HUDEP-2 (cell line): Measurements from ENCODE around the gene PTH1R.

Experiments
- DNase-seq, 76 experiments: peaks; one replicate each; lab custom pipeline; 2025; ENCODE audit not compliant: unreplicated experiment in 76 of 76; lab: John Stamatoyannopoulos, UW

PTH1R gene

DNA sequence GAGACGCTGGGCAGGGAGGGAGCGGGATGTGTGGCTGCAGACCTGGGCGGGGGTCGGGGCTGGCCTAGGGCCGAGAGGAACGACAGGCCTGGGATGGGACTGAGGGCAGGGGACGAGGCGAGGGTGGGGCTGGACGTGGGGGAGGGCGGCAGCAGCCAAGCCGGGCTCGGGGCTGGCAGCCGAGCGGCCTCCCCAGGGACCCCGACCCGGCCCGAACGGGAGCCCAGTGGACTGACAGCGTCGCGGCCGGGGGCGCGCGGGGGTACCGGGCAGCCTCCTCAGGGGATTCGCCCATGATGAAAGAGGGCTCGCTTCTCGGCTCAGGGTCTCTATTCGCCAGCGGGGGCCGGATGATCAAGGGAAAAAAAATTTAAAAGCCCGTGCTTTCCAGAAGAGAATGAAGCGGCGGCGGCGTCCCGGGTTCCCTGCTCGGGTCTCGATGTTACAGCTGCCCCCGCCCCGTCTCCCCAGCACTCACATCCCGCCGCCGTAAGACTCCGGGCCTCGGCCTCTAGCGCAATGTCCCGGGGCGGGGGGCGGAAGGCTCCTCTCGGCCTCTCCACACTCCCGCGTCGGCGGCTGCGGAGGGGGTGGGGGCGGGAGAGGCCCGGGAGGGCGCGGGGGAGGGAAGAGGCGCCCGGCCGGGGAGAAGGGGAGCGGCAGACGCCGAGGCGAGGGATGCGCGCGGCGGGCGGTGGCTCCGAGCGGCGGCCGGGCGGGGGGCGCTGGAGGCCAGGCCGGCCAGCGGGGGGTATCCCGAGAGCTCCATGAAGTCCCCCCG, 4.3 kb downstream of the PTH1R start:
- no peak for DNase-seq

DNA sequence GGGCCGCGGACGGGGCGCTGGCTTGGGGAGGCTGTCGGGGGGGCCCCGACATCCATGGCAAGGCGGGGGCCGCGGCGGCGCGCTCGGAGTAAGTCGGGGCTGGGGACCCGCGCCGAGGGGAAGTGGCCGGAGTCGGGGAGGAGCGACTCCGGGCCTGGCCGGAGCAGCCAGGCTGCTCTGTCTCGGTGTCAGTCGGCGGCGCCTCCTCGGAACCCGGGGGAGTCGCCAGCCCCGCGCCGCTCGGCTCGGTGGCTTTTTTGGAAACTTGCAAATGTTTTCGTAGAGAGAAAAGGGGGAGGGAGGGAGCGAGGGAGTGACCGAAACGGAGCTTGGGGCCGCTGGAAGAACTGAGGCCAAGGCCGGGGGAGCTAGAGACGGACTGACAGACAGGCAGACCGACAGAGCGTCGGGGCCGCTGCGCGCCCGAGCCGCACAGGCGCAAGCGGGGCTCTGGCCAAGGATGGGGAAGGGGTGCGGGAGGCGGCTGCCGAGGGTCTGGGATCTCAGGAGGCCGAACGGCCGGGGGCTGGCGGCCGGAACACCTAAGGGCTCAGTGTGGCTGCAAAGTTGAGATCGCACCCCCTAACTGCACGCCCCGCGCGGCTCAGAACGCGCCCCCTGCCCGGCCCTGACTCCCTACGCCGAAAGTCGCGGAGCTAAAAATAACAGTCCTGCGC, 5.0 kb downstream of the PTH1R start:
- DNase-seq, result peak in 2 of 76 experiments; percentile 1 to 4

DNA sequence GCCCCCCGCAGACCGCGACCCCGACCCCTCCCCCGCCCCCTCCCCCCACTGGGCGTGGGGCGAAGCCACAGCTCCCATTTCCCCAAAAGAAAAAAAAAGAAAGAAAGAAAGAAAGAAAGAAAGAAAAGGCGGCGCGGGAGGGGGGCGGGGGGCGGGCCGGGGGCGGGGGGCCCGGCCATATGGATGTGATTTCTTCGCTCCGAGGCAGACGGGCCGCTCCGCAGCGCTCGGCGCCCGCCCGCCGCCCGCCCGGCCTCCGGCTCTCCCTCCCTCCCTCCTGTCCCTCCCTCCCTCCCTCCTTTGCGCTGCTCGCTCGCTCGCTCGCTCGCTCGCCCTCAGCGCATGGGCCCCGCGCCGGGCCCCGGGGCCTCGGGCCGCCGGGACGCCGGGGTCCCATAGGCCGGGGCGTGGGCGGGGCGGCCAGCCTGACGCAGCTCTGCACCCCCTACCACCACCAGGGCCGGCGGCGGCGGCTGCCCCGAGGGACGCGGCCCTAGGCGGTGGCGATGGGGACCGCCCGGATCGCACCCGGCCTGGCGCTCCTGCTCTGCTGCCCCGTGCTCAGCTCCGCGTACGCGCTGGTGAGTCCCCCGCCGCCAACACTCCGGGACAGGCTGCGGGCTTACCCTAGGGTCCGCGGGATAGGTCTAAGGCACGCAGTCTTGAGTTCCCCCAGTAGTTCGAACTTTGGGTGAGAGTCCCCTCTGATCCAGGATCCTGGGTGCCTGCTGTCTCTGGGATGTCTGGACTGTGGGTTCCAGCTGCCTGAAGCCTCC, 5.7 kb downstream of the PTH1R start:
- DNase-seq, result peak in 5 of 76 experiments; percentile 3 to 17 (median 9)

- no peak for DNase-seq
Measured at GRCh38 chr3:46883830-46884185, 6.3 kb downstream of the PTH1R start.

- DNase-seq, result no peak
Measured at GRCh38 chr3:46884427-46884826, 6.9 kb downstream of the PTH1R start.

- no peak for DNase-seq
Measured at GRCh38 chr3:46884929-46885328, 7.4 kb downstream of the PTH1R start.

- no peak for DNase-seq
Measured at GRCh38 chr3:46885612-46886011, 8.1 kb downstream of the PTH1R start.

DNA sequence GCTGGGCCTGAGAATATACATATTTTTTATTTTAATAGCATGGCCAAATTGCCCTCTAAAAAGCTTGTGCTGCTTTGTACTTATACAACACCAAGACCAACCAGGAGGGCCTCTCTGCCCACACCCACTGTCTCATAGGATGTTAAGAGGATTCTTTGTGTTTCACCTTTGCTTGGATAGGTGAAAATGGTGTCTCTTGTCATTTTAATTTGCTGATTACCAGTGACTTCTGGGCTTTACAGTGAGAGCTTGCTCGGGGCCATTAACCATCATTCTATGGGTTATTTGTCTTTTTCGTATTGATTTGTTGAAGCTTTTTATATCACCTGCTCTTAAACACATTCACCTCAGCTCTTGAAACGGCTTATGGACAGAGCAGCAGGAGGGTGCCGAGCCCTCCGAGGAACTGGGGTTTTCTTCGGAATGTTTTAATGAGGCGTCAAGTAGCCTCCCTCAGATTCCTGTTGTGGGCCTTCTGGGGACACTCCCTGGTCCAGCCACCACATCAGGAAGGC, 10.5 kb downstream of the PTH1R start:
- no peak for DNase-seq

GRCh38 chr3:46888705-46889104, 11.2 kb downstream of the PTH1R start:
- no peak for DNase-seq

DNA sequence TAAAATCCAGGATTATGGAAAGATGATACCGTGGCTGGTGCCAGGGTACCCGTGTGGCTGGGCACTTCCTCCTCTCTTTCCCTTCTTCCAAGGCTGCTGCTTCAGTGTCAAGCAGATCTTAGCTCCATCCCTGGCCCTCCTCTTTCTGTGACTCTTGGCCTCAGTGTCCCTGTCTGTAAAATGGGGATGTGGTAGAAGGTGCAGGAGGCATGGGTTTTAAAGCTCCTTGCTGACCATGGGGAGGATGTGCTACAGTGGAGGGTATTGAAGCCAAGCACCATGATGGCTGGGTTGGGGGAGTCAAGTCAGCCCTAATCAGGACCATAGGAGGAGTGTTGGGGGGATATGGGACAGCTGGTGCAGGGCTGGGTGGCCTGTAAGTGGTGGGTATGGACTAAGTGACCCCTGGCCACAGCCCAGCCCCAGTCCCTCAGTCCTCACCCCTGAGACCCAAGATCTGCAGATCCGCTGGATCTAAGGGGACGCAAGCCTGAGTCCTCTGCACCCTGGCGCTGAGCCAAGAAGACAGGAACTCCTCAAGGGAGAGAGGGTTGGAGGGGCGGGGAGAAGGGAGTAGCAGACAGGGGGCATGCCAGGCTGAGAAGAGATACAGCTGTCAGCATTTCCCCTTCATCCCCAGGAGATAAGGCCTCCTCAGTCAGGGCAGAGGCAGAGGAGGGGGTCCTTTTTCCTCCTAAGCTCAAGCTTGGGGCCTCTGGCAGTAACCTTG, 12.0 kb downstream of the PTH1R start:
- peak in 1 of 76 experiments; percentile 2 for DNase-seq

DNA sequence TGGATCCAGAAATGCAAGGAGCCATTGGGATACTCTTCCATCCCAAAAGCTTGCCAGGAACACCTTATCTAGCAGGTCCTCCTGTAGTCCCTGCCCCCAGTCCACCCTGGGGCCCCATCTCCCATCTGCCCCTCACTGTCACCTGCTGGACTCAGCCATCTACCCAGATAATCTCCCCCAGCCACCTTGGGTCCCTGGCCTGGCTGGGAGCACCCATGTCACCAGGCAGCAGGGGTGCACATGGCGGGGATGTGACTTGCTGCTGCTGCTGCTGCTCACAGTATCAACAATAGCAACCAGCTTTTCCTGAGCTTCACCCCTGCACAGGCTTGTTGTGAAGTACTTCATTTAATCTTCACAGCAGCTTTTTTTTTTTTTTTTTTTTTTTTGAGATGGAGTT, 12.6 kb downstream of the PTH1R start:
- no peak for DNase-seq

DNA sequence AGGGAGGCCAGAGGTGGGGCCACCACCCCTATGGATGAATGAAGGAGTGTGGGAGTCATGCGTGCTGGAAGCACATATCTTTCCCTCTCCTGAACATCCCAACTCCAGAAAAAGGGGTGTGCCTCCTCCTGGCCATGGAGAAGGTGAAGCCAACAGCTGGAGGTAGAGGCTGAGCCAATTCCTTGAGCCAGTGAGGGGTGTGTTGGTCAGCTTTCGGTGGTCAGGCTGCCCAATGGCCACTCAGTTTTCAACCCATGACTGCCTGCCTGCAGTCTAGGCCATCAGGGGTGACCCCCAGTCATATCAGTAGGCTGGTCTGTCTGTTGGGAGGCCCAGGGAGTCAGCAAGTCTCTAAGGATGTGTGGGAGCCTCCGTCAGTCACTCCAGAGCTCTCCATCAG, 13.6 kb downstream of the PTH1R start:
- no peak for DNase-seq

DNA sequence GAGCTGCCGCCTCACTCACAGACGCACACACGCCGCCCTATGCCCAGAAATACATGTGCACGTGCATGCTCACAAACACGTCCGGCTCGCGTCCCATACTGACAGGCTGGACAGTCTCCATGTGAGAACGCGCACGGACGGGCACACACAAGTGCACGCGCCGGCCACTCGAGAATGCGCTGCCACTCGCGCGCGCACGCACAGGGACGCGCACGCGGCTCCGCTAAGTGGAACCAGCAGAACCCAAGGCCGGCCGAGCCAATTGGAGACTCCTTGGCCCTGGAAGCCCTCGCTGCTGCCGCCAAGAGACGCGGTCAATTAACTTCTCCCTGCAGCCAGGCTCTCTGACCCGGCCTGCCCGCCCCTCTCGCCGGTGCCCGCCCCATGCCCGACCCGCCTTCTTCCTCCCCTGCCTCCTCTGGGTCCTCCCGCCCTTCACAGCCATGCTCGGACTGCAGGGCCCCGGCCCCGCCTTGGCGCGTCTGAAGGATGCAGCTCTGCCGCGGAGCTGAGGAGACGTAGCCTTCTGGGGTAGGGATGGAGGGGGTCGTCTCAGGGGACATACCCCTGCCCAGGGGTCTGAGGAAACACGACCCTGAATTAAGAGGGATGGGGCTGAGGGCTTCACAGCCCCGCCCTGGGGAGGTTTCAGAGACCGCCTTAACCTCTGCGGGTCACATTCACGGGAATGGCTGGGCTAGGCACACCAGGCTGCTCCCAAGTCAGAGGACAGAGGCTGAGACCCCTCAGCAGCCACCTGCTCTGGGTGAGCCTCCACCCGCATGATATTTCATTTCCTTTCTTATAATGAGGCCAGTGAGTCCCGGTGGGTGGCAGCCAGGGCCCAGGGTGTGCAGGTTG, 15.0 kb downstream of the PTH1R start:
- peak in 54 of 76 experiments; percentile 7 to 62 (median 36) for DNase-seq

DNA sequence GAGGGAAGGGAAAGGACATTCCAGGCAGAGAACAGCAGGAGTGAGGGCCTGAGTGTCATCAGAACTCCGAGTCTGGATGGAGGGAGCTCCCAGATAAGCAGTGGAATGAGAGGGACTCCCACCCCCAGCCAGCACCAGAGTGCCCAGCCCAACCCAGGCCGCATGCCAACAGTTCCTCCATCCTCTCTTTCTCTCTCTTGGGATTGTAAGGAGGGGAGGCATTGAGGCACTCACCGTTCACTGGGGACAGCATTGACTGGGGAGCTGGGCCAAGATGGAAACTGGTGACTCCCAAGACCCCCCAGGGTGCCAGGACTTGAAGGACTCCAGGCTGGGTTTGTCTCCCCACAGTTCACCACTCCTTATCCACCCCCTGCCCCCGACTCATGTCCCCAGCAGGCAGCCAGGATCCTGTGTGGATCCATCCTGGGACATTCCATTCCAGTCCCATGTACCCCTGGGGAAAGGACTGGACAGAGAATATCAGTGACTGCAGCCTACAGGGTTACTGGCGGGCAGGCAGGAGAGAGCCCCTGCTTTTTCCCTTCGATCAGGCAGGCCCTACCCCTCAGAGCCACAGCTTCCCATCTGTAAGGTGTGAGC, 15.7 kb downstream of the PTH1R start:
- DNase-seq, result no peak

DNA sequence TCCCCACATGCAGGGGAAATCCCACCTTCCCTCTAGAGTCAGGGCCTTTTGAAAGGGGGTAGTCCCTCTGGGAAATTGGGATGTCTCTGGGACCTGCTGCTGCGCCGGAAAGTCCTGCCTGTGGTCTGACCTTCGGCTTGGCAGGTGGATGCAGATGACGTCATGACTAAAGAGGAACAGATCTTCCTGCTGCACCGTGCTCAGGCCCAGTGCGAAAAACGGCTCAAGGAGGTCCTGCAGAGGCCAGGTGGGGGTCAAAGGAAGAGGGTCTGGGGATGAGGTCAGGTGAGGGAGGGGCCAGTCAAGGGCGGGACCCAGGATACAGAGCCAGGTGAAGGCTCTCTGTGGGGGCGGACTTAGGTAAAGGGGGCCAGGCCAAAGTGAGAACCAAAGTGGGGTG, 16.2 kb downstream of the PTH1R start:
- no peak for DNase-seq

GRCh38 chr3:46894256-46894655, 16.7 kb downstream of the PTH1R start:
- no peak for DNase-seq

- DNase-seq, result peak in 56 of 76 experiments; percentile 2 to 71 (median 40)
Measured at GRCh38 chr3:46895204-46895660, 17.7 kb downstream of the PTH1R start.

GRCh38 chr3:46895761-46896160, 18.2 kb downstream of the PTH1R start:
- no peak for DNase-seq

- no peak for DNase-seq
Measured at GRCh38 chr3:46896386-46896785, 18.9 kb downstream of the PTH1R start.
